H1 (cell line): Measurements from ENCODE around the gene ESD. TPM values are rescaled to one million over a fixed set of nuclear protein-coding genes. Genes with fewer than 3 reads are reported as not detected.

Experiments
- CTCF ChIA-PET: fragments of 300-600 bp; sonication (Branson Sonifier 250); formaldehyde crosslinking; loops from one replicate; lab custom pipeline; 2021; ENCODE audit not compliant: partially characterized antibody; lab: Charles Lee
- POLR2A ChIA-PET: fragments of 300-600 bp; sonication (Branson Sonifier 250); formaldehyde crosslinking; loops from one replicate; lab custom pipeline; 2021; ENCODE audit warnings: inconsistent platforms; ENCODE audit not compliant: partially characterized antibody; lab: Charles Lee
- DNase-seq, 2 experiments: peaks; one replicate each; pipeline versions ENCODE4 v3.0.0 to v3.0.0-alpha.2; 2010 to 2022; ENCODE audit warnings: low spot score in 2 of 2, low read depth in 1 of 2, mixed read lengths in 1 of 2
- FAIRE-seq: peaks from 2 replicates; lab custom pipeline; 2011; peaks lifted over from hg19 to GRCh38; lab: Jason Lieb, UNC
- H2AFZ ChIP-seq: 2 replicates; pipeline ENCODE4 v1.8.1; 2012; ENCODE audit warnings: low read length, inconsistent platforms
- H2AK5ac ChIP-seq: 2 replicates; pipeline ENCODE4 v1.6.1; 2013; ENCODE audit warnings: low read depth, low read length
- H2BK120ac ChIP-seq: replicated peaks from 2 replicates; pipeline ENCODE3; 2013; ENCODE audit warnings: low read depth, low read length, inconsistent platforms
- H2BK12ac ChIP-seq: 2 replicates; pipeline ENCODE4 v1.6.1; 2013; ENCODE audit warnings: low read depth, low read length
- H2BK15ac ChIP-seq: 2 replicates; pipeline ENCODE4 v1.6.1; 2013; ENCODE audit warnings: low read length
- H2BK20ac ChIP-seq: 2 replicates; pipeline ENCODE4 v1.6.1; 2013; ENCODE audit warnings: low read length
- H2BK5ac ChIP-seq: 2 replicates; pipeline ENCODE4 v1.6.1; 2013; ENCODE audit warnings: low read depth, low read length
- H3K14ac ChIP-seq: 2 replicates; pipeline ENCODE4 v1.6.1; 2013; ENCODE audit warnings: inconsistent platforms; ENCODE audit not compliant: insufficient read length
- H3K18ac ChIP-seq: 2 replicates; pipeline ENCODE4 v1.6.1; 2013; ENCODE audit warnings: low read length; ENCODE audit errors: extremely low read depth
- H3K23ac ChIP-seq: 2 replicates; pipeline ENCODE4 v1.6.1; 2013; ENCODE audit warnings: inconsistent platforms; ENCODE audit not compliant: insufficient read length
- H3K23me2 ChIP-seq: 2 replicates; pipeline ENCODE4 v1.6.1; 2013; ENCODE audit warnings: low read depth, low read length
- H3K27ac ChIP-seq: 2 replicates; pipeline ENCODE4 v1.6.1; 2011; ENCODE audit warnings: low read depth, low read length, inconsistent platforms
- H3K27me3 ChIP-seq, 4 experiments: replicated peaks in 1 of 4; 1 replicate in 1 of 4; 2 replicates in 3 of 4; pipeline versions ENCODE4 v1.6.1 to v1.8.1; 2011 to 2013; ENCODE audit warnings: low read length in 3 of 4, mild to moderate bottlenecking in 3 of 4, inconsistent platforms in 2 of 4, mixed read lengths in 2 of 4, moderate library complexity in 1 of 4; ENCODE audit not compliant: control insufficient read depth in 3 of 4, insufficient read depth in 3 of 4; ENCODE audit errors: extremely low read depth in 1 of 4
- H3K36me3 ChIP-seq, 4 experiments: 2 replicates each; pipeline versions ENCODE4 v1.6.1 to v1.8.1; 2011 to 2013; ENCODE audit warnings: mild to moderate bottlenecking in 4 of 4, low read length in 3 of 4, moderate library complexity in 2 of 4, control low read depth in 1 of 4, inconsistent platforms in 1 of 4; ENCODE audit not compliant: insufficient read depth in 4 of 4, control insufficient read depth in 2 of 4
- H3K4ac ChIP-seq: replicated peaks from 2 replicates; pipeline ENCODE3; 2013; ENCODE audit warnings: low read length, low read depth, mixed read lengths, inconsistent platforms; ENCODE audit not compliant: insufficient read length
- H3K4me1 ChIP-seq, 4 experiments: replicated peaks in 1 of 4; 1 replicate in 1 of 4; 2 replicates in 3 of 4; pipeline versions ENCODE4 v1.6.1 to v1.8.1; 2011 to 2013; ENCODE audit warnings: low read length in 3 of 4, inconsistent platforms in 2 of 4, mixed read lengths in 1 of 4; ENCODE audit not compliant: insufficient read depth in 4 of 4, control insufficient read depth in 3 of 4
- H3K4me2 ChIP-seq, 2 experiments: 2 replicates each; pipeline versions ENCODE4 v1.6.1 to v1.8.1; 2011 to 2013; ENCODE audit warnings: low read depth in 2 of 2, low read length in 2 of 2, control low read depth in 1 of 2, inconsistent platforms in 1 of 2, mild to moderate bottlenecking in 1 of 2; ENCODE audit not compliant: insufficient read depth in 1 of 2
- H3K4me3 ChIP-seq, 4 experiments: fragments of 200-600, 300-600 bp in 1 of 4; sonication (generic), shearing (Covaris generic), sonication (Bioruptor Twin) in 1 of 4; 2 replicates each; pipeline versions ENCODE4 v1.5.1 to v1.8.1; 2011 to 2016; ENCODE audit warnings: low read length in 4 of 4, low read depth in 3 of 4, control low read depth in 2 of 4, inconsistent platforms in 2 of 4, mild to moderate bottlenecking in 2 of 4, mixed read lengths in 1 of 4, moderate library complexity in 1 of 4; ENCODE audit not compliant: insufficient read depth in 2 of 4; ENCODE audit errors: extremely low read depth in 1 of 4
- H3K56ac ChIP-seq: replicated peaks from 2 replicates; pipeline ENCODE3; 2013; ENCODE audit warnings: low read depth, mild to moderate bottlenecking, mixed read lengths, low read length, inconsistent platforms; ENCODE audit not compliant: insufficient read length
- H3K79me1 ChIP-seq: 2 replicates; pipeline ENCODE4 v1.6.1; 2013; ENCODE audit warnings: low read depth, low read length, control low read depth
- H3K79me2 ChIP-seq, 2 experiments: 2 replicates each; pipeline versions ENCODE4 v1.6.1 to v1.8.1; 2012 to 2013; ENCODE audit warnings: low read length in 2 of 2, mild to moderate bottlenecking in 2 of 2, inconsistent platforms in 1 of 2; ENCODE audit not compliant: insufficient read depth in 2 of 2, control insufficient read depth in 1 of 2
- H3K9ac ChIP-seq, 4 experiments: replicated peaks in 1 of 4; 1 replicate in 1 of 4; 2 replicates in 3 of 4; pipeline versions ENCODE4 v1.6.1 to v1.8.1; 2011 to 2013; ENCODE audit warnings: low read depth in 3 of 4, low read length in 3 of 4, control low read depth in 2 of 4, mild to moderate bottlenecking in 2 of 4, moderate library complexity in 2 of 4, inconsistent platforms in 1 of 4; ENCODE audit errors: extremely low read depth in 1 of 4
- H3K9me3 ChIP-seq, 2 experiments: 2 replicates each; pipeline versions ENCODE4 v1.6.1 to v1.8.1; 2012 to 2013; ENCODE audit warnings: mild to moderate bottlenecking in 2 of 2, moderate library complexity in 2 of 2, control low read depth in 1 of 2, inconsistent platforms in 1 of 2, low read depth in 1 of 2, low read length in 1 of 2, mixed read lengths in 1 of 2; ENCODE audit not compliant: insufficient read depth in 2 of 2
- H4K20me1 ChIP-seq, 2 experiments: replicated peaks in 1 of 2; 2 replicates each; pipeline versions ENCODE3 to v1.8.1; 2011 to 2013; ENCODE audit warnings: inconsistent platforms in 2 of 2, low read length in 2 of 2, mild to moderate bottlenecking in 1 of 2; ENCODE audit not compliant: insufficient read depth in 2 of 2, control insufficient read depth in 1 of 2
- H4K5ac ChIP-seq: 2 replicates; pipeline ENCODE4 v1.6.1; 2013; ENCODE audit warnings: low read length, low read depth, mixed read lengths, inconsistent platforms; ENCODE audit not compliant: insufficient read length
- H4K8ac ChIP-seq: 2 replicates; pipeline ENCODE4 v1.8.0; 2013; ENCODE audit warnings: mild to moderate bottlenecking, moderate library complexity, low read length, inconsistent platforms; ENCODE audit not compliant: insufficient read depth; ENCODE audit errors: extremely low read depth
- H4K91ac ChIP-seq: replicated peaks from 2 replicates; pipeline ENCODE3; 2013; ENCODE audit warnings: low read length, mixed read lengths, inconsistent platforms; ENCODE audit not compliant: insufficient read length
- CBX8 ChIP-seq: fragments of 300-800, 300-1000 bp; sonication (generic); IDR thresholded peaks from 2 replicates; pipeline ENCODE4 v1.7.1; 2016; ENCODE audit warnings: low read depth, low read length, borderline replicate concordance
- EGR1 ChIP-seq: IDR thresholded peaks from 2 replicates; pipeline ENCODE4 v1.6.1; 2011; ENCODE audit warnings: low read depth, low read length, borderline replicate concordance
- HDAC6 ChIP-seq: IDR thresholded peaks from one replicate; pipeline ENCODE4 v1.7.1; 2012; ENCODE audit warnings: low read depth, mild to moderate bottlenecking, inconsistent platforms, low read length, moderate library complexity
- JUN ChIP-seq: IDR thresholded peaks from 2 replicates; pipeline ENCODE4 v1.6.1; 2011; ENCODE audit warnings: low read depth, mild to moderate bottlenecking, improper control_type of control experiment, low read length
- RAD21 ChIP-seq, 2 experiments: IDR thresholded peaks in 1 of 2; conservative IDR thresholded peaks in 1 of 2; 2 replicates each; pipeline ENCODE4 v1.6.1; 2011; ENCODE audit warnings: low read depth in 2 of 2, low read length in 2 of 2, improper control_type of control experiment in 1 of 2, inconsistent platforms in 1 of 2, mild to moderate bottlenecking in 1 of 2, moderate library complexity in 1 of 2
- YY1 ChIP-seq: IDR thresholded peaks from 2 replicates; pipeline ENCODE4 v1.6.1; 2011; ENCODE audit warnings: low read depth, mild to moderate bottlenecking, low read length
- WGBS, 2 experiments: shearing (Covaris generic) in 1 of 2; methylation state at CpG; one replicate each; pipeline versions ENCODE4 v1.1.6 to v1.1.7; 2013 to 2015; ENCODE audit warnings: low lambda C conversion rate in 2 of 2, mixed read lengths in 2 of 2, inconsistent platforms in 1 of 2, low coverage in 1 of 2, missing lambda C conversion rate in 1 of 2; ENCODE audit not compliant: insufficient replicate concordance in 2 of 2, insufficient coverage in 1 of 2, insufficient read length in 1 of 2; ENCODE audit errors: extremely low coverage in 1 of 2, missing lambda C conversion rate in 1 of 2; 5-methylcytosine and 5-hydroxymethylcytosine counted together
- polyA plus RNA-seq, 7 experiments: library from polyadenylated mRNA; depleted of rRNA in 3 of 7; stranded (reverse) in 5 of 7; unstranded in 2 of 7; fragments of >200 nt in 5 of 7; fragments of 200-250 nt in 2 of 7; gene quantifications; 1 replicate in 5 of 7; 2 replicates in 1 of 7; 4 replicates in 1 of 7; pipeline versions ENCODE4 v1.2.1 to v1.2.3, GENCODE V29; 2011 to 2013; ENCODE audit warnings: missing spikeins in 2 of 7, mixed read lengths in 2 of 7
- total RNA-seq: library from RNA; stranded (reverse); fragmentation: NEBNext Ultra II Directional; extraction: Animal tissue kit (Norgen Biotek cat#: 25700); gene quantifications from 2 replicates; pipeline ENCODE4 v1.2.1, GENCODE V29; 2021

ESD gene
- total and polyA plus RNA-seq, 2 of the 8 experiments (the other 6 are each of a cell fraction or from before 2014, with no cell fraction given), result 40.3 to 55.8 TPM

GRCh38 chr13:46796129-46796514, 839 bp downstream of the ESD start:
- TF ChIP-seq RAD21 (IDR thresholded peaks at IDR 0.05 in 1 of 2, conservative IDR thresholded peaks at IDR 0.05 in 1 of 2; ENCODE audit: low read depth in 2 of 2, low read length in 2 of 2) (no peak), HDAC6 (no peak), YY1 (no peak), EGR1 (no peak), CBX8 (no peak), JUN (no peak)
- WGBS, 2 experiments, result 80% methylated on average over 5 of the region's 5 CpGs; no CpG with 5 or more reads in 1 of the 2 experiments
- Histone ChIP-seq H3K23ac (no peak overlapping the region), H3K4me3 (peak overlapping the region; percentile 63 to 90 (median 66)), H3K56ac (no peak overlapping the region), H2BK120ac (no peak overlapping the region), H2BK5ac (peak overlapping the region; percentile 93; the same call in 1 of the 2 replicates), H2AFZ (peak overlapping the region; percentile 76; the same call in 1 of the 2 replicates), H3K9me3 (no peaks in the 10 kb centered on the region), H3K4ac (peak overlapping the region; percentile 94), H4K5ac (no peak overlapping the region), H3K9ac (no peak overlapping the region; a peak in 1 of 7 replicates), H2AK5ac (no peak overlapping the region; the same call in 1 of the 2 replicates), H3K23me2 (peaks cover 4% of the 10 kb centered on the region; the same call in 1 of the 2 replicates), H3K18ac (no peak overlapping the region; the same call in 1 of the 2 replicates), H3K4me2 (peak overlapping the region; percentile 63 to 86), H4K20me1 (no peaks in the 10 kb centered on the region), H3K27ac (no peak overlapping the region), H3K79me2 (no peaks in the 10 kb centered on the region), H3K36me3 (peaks cover 0 to 3% (median 0%) of the 10 kb centered on the region in 4 experiments; a peak in 1 of 8 replicates), H3K79me1 (no peaks in the 10 kb centered on the region), H2BK12ac (no peak overlapping the region), H4K91ac (peak overlapping the region; percentile 25), H3K27me3 (no peaks in the 10 kb centered on the region; a peak in 1 of 7 replicates), H3K14ac (no peak overlapping the region), H4K8ac (no peak overlapping the region), H2BK15ac (no peak overlapping the region), H3K4me1 (peaks cover 0 to 3% (median under 1%) of the 10 kb centered on the region in 4 experiments; a peak in 1 of 7 replicates), H2BK20ac (no peak overlapping the region)
- FAIRE-seq (no peak), DNase-seq (no peak)
- POLR2A ChIA-PET, result interaction anchor here (0.6 to 1.1 kb wide), 2 partner anchors 20 to 1471 kb away, joined by 3 read pairs; no protein-coding TSS in a partner anchor
- CTCF ChIA-PET, result interaction anchor here (1.2 kb wide), 1 partner anchor 18 kb away, joined by 3 read pairs; no protein-coding TSS in a partner anchor
